ENCODE data around the gene BRD7. TPM values are rescaled to one million over a fixed set of nuclear protein-coding genes. Genes with fewer than 3 reads are reported as not detected.

Gene BRD7
- total and polyA plus RNA-seq, 2 of the 4 experiments (the other 2 are of a cell fraction): 24.8 to 29.9 TPM

DNA sequence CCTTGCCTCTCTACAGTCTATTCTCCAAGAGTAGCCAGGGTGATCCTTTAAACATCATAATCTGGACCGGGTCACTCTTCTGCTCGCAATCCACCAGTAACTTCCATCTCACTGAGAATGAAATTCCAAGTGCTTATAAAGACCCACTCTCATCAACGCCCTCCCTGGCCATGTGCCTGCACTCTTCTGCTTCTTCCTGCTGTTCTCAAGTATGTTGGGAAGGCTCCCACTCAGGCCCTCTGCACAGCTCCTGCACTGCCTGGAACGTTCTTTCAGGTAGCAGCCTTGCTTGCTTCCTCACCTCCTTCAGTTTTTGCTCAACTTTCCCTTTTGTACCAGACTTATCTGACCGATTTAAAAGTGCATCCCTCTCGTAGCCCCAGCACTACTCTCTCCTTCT lies 44.4 kb downstream of the BRD7 start:
- no peak overlapping the region for H2BK15ac ChIP-seq (ENCODE audit: low read depth, low read length)

More for the DNA sequence above, 44.4 kb downstream of the BRD7 start:
- H3K79me1 ChIP-seq (ENCODE audit: low read depth in 1 of 2, low read length in 2 of 2): peaks cover 6 to 9% of the 10 kb centered on the region in 2 experiments; a peak in 2 of 4 replicates
- no peak overlapping the region for H3K4me3 ChIP-seq (ENCODE audit: insufficient read depth, low read depth, low read length)
- H3K27me3 ChIP-seq (ENCODE audit: control insufficient read depth, insufficient read depth, low read length): no peaks in the 10 kb centered on the region
- H4K8ac ChIP-seq (ENCODE audit: low read depth in 2 of 2, low read length in 2 of 2): no peak overlapping the region
- H3K4ac ChIP-seq (ENCODE audit: low read depth, low read length): no peak overlapping the region
- H4K91ac ChIP-seq (ENCODE audit: insufficient read depth, low read depth, low read length): no peak overlapping the region
- peaks cover 5% of the 10 kb centered on the region; the same call in 1 of the 2 replicates for H3K9me1 ChIP-seq (ENCODE audit: insufficient read depth, low read length)
- dilution Hi-C loops (cut with HindIII; ENCODE audit: low sequenced_read_pairs, unreplicated experiment) (no loop called here), in situ Hi-C loops (cut with MboI; ENCODE audit: low sequenced_read_pairs) (no loop called here), intact Hi-C loops (cut with micrococcal nuclease) (loop anchor here (5.0 kb wide), 1 partner anchor 483 kb away; no protein-coding TSS in a partner anchor)
- H3K9me3 ChIP-seq (ENCODE audit: control insufficient read depth, insufficient read depth, low read length): no peaks in the 10 kb centered on the region
- BruUV-seq (replicated peaks): no TSS peak
- no peak for DNase-seq
- H2AFZ ChIP-seq (replicated peaks; ENCODE audit: low read length, poor library complexity): no peak overlapping the region
- H3K14ac ChIP-seq (replicated peaks; ENCODE audit: low read depth, low read length): no peak overlapping the region
- WGBS, 2 experiments (ENCODE audit: extremely low coverage in 2 of 2, insufficient read length in 1 of 2): 89% methylated on average over 5 of the region's 6 CpGs; no CpG with 5 or more reads in 1 of the 2 experiments
- no peak overlapping the region for H3K4me2 ChIP-seq (ENCODE audit: low read depth, low read length)
- H3K4me1 ChIP-seq (ENCODE audit: control insufficient read depth, insufficient read depth, low read length): no peaks in the 10 kb centered on the region; the same call in 1 of the 2 replicates
- POLR2A ChIA-PET (ENCODE audit: unreplicated experiment): no interaction called here
- CTCF ChIA-PET: no interaction called here
- no peak overlapping the region for H3K23ac ChIP-seq (ENCODE audit: low read depth, low read length)
- H3K36me3 ChIP-seq (ENCODE audit: control insufficient read depth, insufficient read depth, low read length): peaks cover 26% of the 10 kb centered on the region
- H2BK5ac ChIP-seq (ENCODE audit: low read depth, low read length, poor library complexity, severe bottlenecking): no peak overlapping the region
- H3K9ac ChIP-seq (ENCODE audit: low read depth, low read length): no peak overlapping the region
- no peak overlapping the region for H3K56ac ChIP-seq (ENCODE audit: extremely low read depth, insufficient read depth, low read length)
- H3K27ac ChIP-seq (ENCODE audit: insufficient read depth, low read length): no peak overlapping the region
- H2BK120ac ChIP-seq (ENCODE audit: low read depth, low read length): no peak overlapping the region
- no peak overlapping the region for H3K18ac ChIP-seq (ENCODE audit: low read depth, low read length)
- no peak overlapping the region for H2AK9ac ChIP-seq (replicated peaks; ENCODE audit: low read depth, low read length, poor library complexity)
- ATAC-seq (ENCODE audit: low read depth): no peak
- H2BK20ac ChIP-seq (ENCODE audit: low read depth, low read length): no peak overlapping the region
- TF ChIP-seq MAFK (IDR thresholded peaks at IDR 0.05; ENCODE audit: low read depth, low read length) (no peak), MAZ (IDR thresholded peaks at IDR 0.05; ENCODE audit: borderline replicate concordance, low read depth, low read length) (no peak), MXI1 (IDR thresholded peaks at IDR 0.05; ENCODE audit: borderline replicate concordance, low read depth, low read length) (no peak), CHD1 (IDR thresholded peaks at IDR 0.05; ENCODE audit: low read depth, low read length) (no peak), CEBPB (IDR thresholded peaks at IDR 0.05; ENCODE audit: low read depth, low read length) (no peak), RAD21 (IDR thresholded peaks at IDR 0.05; ENCODE audit: low read length) (no peak), RFX5 (IDR thresholded peaks at IDR 0.05; ENCODE audit: low read depth, low read length) (no peak), FOS (IDR thresholded peaks at IDR 0.05; ENCODE audit: low read depth, low read length) (no peak), NFE2L2 (IDR thresholded peaks at IDR 0.05; ENCODE audit: low read depth, low read length) (no peak), SMC3 (IDR thresholded peaks at IDR 0.05; ENCODE audit: low read depth, low read length) (no peak), POLR2A (IDR thresholded peaks at IDR 0.05; ENCODE audit: low read depth, low read length) (no peak), BHLHE40 (IDR thresholded peaks at IDR 0.05; ENCODE audit: low read depth, low read length) (no peak), RCOR1 (IDR thresholded peaks at IDR 0.05; ENCODE audit: insufficient replicate concordance, low read length) (no peak)
- TF ChIP-seq, protein P1, sequence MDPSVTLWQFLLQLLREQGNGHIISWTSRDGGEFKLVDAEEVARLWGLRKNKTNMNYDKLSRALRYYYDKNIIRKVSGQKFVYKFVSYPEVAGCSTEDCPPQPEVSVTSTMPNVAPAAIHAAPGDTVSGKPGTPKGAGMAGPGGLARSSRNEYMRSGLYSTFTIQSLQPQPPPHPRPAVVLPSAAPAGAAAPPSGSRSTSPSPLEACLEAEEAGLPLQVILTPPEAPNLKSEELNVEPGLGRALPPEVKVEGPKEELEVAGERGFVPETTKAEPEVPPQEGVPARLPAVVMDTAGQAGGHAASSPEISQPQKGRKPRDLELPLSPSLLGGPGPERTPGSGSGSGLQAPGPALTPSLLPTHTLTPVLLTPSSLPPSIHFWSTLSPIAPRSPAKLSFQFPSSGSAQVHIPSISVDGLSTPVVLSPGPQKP (IDR thresholded peaks at IDR 0.05; ENCODE audit: borderline replicate concordance, low read depth, low read length): no peak
- TF ChIP-seq, protein P2, sequence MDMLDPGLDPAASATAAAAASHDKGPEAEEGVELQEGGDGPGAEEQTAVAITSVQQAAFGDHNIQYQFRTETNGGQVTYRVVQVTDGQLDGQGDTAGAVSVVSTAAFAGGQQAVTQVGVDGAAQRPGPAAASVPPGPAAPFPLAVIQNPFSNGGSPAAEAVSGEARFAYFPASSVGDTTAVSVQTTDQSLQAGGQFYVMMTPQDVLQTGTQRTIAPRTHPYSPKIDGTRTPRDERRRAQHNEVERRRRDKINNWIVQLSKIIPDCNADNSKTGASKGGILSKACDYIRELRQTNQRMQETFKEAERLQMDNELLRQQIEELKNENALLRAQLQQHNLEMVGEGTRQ (IDR thresholded peaks at IDR 0.05; ENCODE audit: low read depth, low read length): no peak
- TF ChIP-seq, protein P3, sequence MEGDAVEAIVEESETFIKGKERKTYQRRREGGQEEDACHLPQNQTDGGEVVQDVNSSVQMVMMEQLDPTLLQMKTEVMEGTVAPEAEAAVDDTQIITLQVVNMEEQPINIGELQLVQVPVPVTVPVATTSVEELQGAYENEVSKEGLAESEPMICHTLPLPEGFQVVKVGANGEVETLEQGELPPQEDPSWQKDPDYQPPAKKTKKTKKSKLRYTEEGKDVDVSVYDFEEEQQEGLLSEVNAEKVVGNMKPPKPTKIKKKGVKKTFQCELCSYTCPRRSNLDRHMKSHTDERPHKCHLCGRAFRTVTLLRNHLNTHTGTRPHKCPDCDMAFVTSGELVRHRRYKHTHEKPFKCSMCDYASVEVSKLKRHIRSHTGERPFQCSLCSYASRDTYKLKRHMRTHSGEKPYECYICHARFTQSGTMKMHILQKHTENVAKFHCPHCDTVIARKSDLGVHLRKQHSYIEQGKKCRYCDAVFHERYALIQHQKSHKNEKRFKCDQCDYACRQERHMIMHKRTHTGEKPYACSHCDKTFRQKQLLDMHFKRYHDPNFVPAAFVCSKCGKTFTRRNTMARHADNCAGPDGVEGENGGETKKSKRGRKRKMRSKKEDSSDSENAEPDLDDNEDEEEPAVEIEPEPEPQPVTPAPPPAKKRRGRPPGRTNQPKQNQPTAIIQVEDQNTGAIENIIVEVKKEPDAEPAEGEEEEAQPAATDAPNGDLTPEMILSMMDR (conservative IDR thresholded peaks at IDR 0.05; ENCODE audit: low read depth, low read length): no peak
- H4K5ac ChIP-seq (ENCODE audit: low read depth, low read length): no peak overlapping the region
- peaks cover 9% of the 10 kb centered on the region; the same call in 1 of the 2 replicates for H4K20me1 ChIP-seq (ENCODE audit: insufficient read depth, low read length)
- H2AK5ac ChIP-seq (ENCODE audit: low read depth, low read length): no peak overlapping the region

All from IMR-90 (cell line).